Measurements from ENCODE around the gene KBTBD12.

The KBTBD12 gene

DNA sequence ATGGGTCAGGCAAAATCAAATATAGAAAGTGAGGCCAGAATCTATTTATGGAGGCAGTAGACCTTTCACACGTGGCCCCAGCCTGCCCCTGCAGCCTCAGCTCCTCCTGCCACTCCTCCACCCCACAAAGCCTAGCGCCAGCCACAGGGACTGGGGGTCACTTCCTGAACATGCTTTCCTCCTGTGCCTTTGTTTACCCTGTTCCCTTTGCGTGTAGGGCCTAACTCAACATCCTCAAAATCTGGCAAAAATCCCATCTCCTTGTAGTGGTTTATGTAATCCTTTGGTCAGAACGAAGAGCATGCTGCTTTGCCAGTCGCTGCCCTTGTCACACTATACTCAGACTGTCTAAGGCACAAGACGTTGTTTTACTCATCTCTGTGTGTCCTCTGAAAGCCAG, 39.6 kb downstream of the KBTBD12 start:
- no peak overlapping the region for H3K27ac ChIP-seq
- TF ChIP-seq, protein P1, sequence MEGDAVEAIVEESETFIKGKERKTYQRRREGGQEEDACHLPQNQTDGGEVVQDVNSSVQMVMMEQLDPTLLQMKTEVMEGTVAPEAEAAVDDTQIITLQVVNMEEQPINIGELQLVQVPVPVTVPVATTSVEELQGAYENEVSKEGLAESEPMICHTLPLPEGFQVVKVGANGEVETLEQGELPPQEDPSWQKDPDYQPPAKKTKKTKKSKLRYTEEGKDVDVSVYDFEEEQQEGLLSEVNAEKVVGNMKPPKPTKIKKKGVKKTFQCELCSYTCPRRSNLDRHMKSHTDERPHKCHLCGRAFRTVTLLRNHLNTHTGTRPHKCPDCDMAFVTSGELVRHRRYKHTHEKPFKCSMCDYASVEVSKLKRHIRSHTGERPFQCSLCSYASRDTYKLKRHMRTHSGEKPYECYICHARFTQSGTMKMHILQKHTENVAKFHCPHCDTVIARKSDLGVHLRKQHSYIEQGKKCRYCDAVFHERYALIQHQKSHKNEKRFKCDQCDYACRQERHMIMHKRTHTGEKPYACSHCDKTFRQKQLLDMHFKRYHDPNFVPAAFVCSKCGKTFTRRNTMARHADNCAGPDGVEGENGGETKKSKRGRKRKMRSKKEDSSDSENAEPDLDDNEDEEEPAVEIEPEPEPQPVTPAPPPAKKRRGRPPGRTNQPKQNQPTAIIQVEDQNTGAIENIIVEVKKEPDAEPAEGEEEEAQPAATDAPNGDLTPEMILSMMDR (conservative IDR thresholded peaks at IDR 0.05) = no peak
- TF ChIP-seq ZFX (IDR thresholded peaks at IDR 0.05) = no peak

DNA sequence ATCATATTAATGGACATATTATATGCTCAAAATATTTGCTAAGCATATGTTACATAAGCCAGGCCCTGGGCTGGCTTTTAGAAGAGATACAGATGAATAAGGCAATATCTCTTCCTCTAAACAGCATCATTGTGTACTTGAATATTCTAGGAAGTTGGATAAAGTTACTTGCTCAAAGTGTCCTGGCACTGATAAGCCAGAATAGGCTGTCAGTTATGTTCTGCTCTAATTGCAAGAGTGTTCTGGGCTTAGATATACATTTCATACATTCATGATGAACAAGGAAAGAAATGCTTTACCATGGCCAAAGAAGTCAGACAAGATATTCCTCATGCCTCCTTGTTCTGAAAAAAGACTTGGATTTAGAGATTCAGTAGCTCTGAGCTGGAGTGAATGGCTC, 40.7 kb downstream of the KBTBD12 start:
- H3K27ac ChIP-seq = no peak overlapping the region
- no peak for TF ChIP-seq ZFX (IDR thresholded peaks at IDR 0.05)
- TF ChIP-seq, protein P1 (conservative IDR thresholded peaks at IDR 0.05) = no peak

DNA sequence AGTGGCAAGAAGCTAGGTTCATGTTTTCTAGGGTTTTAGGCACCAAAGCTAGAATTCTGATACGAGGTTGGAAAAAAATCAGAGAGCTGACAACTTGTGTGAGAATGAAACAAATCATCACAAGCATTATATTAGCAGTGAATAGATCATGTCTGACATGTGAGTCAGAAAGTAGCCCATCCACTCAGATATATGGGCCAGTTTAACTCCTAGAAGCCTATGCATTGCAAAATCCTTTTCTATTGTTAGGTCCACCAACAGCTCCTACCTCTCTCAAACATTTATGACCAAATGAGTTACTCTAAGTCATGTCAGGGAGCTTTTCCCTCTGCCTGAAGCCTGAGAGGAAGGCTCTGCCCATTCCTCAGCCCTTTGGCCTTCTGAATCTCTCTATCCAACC, 44.0 kb downstream of the KBTBD12 start:
- H3K27ac ChIP-seq = no peak overlapping the region
- no peak for TF ChIP-seq ZFX (IDR thresholded peaks at IDR 0.05)
- TF ChIP-seq, protein P1 (conservative IDR thresholded peaks at IDR 0.05) = no peak

DNA sequence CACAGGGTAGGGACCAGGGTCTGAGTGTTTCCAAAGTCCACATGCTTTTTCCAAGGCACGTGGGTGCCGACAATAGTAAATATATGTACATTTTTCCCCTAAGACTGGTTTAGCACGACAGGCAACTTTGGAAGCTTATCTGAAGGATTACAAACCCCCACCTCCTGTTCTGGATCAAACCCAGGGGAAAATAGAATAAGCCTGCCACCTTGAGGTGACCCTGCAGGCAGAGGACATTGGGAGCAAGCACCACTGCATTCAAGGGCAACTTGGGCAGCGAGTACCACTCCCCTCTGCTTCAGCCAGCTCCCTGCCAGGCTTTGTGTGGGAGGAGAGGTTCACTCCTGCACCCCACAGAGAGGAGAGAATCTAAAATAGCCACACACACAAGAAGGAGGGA, 44.8 kb downstream of the KBTBD12 start:
- no peak for TF ChIP-seq ZFX (IDR thresholded peaks at IDR 0.05)
- TF ChIP-seq, protein P1 (conservative IDR thresholded peaks at IDR 0.05) = peak; percentile 78
- no peak overlapping the region for H3K27ac ChIP-seq

DNA sequence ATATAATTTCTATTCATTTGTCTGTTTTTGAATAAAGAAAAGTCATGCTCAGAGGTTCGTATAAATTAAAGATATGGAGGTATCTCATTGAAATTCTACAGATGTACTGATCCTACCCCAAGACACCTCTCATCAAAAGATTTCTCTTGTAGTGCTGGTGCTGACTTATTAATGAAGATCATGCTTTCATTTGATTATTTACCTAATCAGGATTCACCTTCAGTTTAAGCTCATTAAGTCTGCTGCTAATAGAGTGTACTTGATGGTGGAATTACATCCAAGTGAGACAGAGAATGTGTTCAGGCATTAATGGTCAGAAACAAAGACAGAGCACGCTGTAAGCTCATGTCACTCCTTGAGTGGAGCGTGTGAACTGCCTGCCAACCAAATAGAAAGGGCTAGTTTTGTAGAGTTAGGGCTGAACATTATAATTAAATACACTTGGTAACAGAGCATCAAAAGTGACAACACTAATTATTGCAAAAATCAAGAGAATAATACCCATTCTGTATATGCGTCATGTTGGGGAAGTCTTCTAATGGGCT, 45.5 kb downstream of the KBTBD12 start:
- H3K27ac ChIP-seq = no peak overlapping the region
- TF ChIP-seq ZFX (IDR thresholded peaks at IDR 0.05) = no peak
- TF ChIP-seq, protein P1 (conservative IDR thresholded peaks at IDR 0.05) = no peak

DNA sequence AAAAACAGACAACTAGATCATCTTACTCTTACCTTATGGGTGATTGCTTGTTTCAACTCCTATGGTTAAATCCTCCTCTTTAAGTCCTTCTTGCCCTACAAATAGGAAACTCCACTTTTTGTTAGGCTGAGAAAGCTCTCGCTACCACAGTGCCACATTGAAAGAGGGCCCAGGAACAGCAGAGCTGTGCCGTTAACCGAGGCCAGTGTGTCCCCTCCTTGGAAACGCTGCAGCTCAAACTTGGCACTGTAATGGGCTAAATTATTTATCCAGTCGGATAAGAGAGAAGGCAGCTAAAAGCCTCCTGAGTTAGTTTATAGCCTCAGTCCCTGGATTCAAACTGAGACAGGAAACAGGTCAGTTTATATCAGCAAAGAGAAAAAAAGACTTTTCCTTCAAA, 46.1 kb downstream of the KBTBD12 start:
- H3K27ac ChIP-seq = no peak overlapping the region
- TF ChIP-seq, protein P1 (conservative IDR thresholded peaks at IDR 0.05) = no peak
- TF ChIP-seq ZFX (IDR thresholded peaks at IDR 0.05) = no peak

DNA sequence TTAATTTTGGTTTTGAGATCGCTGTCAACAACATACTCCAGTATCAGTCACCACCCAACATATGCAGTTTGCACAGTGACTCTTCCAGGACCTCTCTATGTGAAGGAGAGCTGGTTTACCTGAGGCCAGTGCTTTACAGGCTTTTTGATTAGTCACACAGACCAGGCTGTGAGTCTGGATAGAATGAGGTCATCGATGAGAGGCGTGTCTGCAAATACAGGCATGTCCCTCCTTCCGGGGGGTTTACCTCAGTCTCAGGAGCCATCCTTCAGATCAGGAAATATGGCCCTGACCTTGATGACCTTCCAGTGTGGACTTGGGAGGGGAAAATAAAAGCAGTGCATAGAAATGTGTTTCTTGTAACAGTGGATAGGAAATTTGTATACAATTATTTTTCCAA, 46.9 kb downstream of the KBTBD12 start:
- H3K27ac ChIP-seq = no peak overlapping the region
- TF ChIP-seq ZFX (IDR thresholded peaks at IDR 0.05) = no peak
- TF ChIP-seq, protein P1 (conservative IDR thresholded peaks at IDR 0.05) = no peak
